Right lung (tissue), 5 donors: Measurements from ENCODE around the gene CYP2W1. TPM values are rescaled to one million over a fixed set of nuclear protein-coding genes. Genes with fewer than 3 reads are reported as not detected.
"Not testable (repeated sequence)": the region's sequence is repeated elsewhere in the genome, so short reads cannot be mapped to it uniquely, and the experiment has no call there.

ENCODE experiments used
- DNase-seq, 2 donors: peaks; one replicate each; pipeline ENCODE4 v3.0.0-alpha.2; 2013
- polyA plus RNA-seq, 5 donors: library from polyadenylated mRNA; unstranded; fragments of 120-200 nt; gene quantifications; one replicate each; pipeline versions ENCODE4 v1.2.1 to v1.2.3, GENCODE V29; 2013; ENCODE audit warnings: inconsistent platforms in 1 of 5, low replicate concordance in 1 of 5; ENCODE audit not compliant: insufficient read length in 5 of 5, insufficient read depth in 1 of 5

CYP2W1 gene
- polyA plus RNA-seq, 5 donors = 5.4 to 21.2 (median 9.5) TPM

DNA sequence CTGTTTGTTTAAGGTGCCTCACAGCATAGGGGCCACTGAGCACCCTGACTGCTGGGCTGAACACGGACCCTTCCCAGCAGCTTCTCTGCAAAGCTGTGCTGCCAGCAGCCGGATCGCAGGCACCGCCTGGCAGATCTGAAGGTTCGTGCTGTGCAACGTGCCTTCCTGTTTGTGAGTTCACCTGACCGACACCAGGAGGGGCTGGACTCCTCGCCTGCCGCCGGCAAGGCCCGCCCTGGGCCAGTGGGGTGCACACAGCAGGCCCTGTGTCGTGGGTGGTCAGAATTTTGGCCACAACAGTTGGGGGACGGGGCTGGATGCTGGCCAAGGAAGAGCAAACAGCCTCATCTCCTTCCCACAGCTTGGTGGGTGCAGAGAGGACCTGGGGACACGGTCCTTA is 12.6 kb downstream of the CYP2W1 start:
- no peak for DNase-seq

DNA sequence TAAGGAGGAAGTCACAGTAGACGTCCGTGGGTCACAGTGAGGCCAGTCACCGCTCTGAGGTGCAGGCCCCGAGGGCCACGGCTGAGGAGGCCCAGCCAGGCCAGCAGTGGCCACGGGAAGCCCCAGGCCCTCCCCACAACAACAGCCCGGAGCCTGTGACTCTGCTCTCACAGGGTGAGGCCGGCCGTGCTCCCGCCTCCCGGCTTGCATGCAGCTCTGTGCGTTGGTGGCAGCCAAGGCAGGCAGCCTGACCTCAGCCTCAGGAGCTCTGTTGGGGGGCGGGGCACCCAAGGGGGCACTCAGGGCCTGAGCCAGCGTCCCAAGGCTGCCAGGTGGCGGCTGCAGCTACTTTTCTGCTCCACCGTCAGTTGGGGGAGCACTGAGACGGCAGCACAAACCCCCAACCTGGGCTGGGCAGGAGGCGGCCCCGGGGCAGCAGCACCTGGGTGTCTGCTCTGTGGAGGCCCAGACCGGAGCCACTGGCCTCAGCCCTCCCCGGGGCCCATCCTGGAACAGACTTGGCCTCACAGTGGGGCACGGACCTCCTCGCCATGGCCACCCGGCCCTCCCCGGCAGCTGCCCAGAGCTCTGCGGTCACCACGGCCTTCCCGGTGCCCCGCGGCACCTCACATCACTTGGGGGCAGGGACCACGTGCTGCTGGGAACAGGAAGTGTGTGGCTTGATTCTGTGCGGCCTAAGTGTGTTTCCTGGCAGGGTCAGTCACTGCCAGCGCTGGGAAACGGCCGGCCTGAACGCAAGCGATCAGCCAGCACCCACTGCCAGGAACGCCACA is 13.3 kb downstream of the CYP2W1 start:
- no peak for DNase-seq

DNA sequence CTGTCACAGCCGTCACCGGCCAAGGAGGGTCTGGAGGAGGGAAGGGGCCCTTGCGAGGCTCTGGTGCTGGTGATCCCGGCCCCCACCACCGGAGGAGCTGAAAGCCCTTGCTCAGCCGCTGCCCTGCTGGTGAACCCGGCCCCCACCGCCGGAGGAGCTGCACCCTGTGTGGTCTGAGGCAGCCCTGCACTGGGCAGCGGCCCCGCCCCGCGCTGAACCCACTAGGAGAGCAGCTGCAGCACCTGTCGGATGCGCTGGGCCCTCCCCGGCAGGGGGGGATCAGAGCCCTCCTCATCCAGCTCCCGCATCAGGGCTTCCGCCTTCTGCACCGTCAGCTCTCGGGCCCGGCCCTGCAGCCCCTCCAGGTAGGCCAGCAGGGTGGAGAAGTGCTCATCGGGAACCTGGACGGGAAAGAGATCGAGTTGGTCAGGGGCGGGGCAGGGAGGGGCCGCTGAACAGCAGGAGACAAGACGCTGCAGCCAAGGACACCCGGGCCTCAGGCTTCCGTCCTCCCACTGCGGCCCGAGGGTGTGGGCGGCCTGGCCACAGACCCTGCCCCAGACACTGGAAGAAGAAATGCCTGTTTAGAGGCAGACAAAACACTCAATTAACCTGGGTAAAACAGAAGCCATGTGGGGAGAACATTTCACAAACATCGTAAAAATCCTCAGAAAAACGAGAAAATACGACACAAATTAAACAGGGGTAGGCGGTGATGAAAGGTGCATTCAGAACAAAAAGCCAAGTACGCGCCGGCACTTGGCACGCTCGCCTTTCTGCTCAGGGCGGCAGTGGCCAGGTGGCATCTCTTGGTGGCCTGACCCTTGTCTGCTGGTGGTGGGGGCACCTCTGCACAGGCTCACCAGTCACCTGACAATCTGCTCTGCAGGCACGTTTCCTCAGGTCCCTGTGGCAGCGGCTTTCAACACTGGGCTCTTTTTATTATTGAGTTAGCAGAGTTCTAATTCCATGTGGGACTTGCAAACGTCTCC is 14.7 kb downstream of the CYP2W1 start:
- no peak for DNase-seq

DNA sequence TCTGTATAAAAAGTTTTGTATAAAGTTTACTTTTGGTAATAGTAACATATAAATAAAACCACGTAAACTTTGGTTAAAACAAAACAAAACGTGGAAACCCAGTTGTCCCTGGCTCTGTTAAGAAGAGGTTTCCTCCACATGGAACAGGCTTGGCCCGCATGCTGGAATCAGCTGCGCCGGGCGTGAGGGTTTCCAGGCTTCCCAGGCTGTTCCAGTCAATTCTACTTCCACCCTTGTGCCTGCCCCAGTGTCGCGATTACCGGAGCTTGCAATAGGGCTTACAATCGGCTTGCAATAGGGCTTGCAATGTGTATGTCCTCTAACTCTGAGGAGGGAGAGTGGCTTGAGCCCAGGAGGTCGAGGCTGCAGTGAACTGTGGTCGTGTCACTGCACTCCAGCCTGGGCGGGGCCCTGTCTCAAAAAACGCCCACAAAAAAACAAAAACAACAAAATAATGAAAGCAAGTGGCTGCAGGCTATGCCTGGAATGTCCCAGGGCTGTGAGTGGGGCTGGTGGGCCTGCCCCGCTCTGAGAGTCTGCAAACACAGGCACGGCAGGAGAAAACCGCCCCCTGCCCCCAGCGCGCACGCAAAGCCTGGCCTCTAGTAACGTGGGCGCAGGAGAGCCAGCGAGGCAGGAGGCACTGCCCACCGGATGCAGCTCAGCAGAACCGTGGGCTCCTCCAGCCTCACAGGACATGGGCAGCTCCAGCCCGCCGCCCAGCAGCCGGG is 16.3 kb downstream of the CYP2W1 start:
- DNase-seq = no peak

DNA sequence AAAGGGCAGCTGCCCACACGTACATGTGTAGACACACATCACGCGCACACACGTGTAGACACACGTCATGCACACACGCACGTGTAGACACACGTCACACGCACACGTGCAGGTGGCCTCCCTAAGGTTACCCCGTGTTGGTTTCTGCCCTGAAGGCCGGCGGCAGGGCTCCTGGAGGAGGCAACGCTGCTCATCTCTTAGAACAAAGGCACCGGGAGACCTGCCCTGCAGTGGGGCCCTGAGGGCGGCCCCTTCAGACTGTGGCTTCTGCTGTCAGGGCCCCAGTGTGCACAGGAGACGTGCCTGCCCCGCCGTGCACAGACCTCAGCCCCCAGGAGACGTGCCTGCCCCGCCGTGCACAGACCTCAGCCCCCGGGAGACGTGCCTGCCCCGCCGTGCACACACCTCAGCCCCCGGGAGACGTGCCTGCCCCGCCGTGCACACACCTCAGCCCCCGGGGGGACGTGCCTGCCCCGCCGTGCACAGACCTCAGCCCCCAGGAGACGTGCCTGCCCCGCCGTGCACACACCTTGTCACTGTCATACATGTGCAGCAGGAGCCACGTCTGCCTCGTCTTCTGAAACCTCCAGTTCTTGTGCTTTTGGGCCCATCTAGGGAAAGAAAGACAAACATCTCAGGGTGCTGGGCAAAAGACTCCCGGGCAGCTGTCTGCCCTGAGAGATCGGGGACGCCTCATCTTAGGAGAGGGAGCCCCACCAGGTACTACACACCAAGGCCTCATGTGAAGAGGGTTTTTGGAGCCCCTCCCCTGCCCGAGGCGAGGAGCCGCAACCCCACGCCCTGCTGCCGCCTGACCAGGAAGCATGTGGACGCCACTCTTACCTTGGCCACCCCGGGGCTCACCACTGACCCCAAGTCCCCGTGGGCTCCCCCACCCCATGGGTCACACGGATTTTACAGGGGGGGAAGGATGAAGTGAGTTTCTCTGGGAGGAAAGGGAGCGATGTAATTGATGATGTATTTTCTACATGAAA is 17.3 kb downstream of the CYP2W1 start:
- DNase-seq = no peak

DNA sequence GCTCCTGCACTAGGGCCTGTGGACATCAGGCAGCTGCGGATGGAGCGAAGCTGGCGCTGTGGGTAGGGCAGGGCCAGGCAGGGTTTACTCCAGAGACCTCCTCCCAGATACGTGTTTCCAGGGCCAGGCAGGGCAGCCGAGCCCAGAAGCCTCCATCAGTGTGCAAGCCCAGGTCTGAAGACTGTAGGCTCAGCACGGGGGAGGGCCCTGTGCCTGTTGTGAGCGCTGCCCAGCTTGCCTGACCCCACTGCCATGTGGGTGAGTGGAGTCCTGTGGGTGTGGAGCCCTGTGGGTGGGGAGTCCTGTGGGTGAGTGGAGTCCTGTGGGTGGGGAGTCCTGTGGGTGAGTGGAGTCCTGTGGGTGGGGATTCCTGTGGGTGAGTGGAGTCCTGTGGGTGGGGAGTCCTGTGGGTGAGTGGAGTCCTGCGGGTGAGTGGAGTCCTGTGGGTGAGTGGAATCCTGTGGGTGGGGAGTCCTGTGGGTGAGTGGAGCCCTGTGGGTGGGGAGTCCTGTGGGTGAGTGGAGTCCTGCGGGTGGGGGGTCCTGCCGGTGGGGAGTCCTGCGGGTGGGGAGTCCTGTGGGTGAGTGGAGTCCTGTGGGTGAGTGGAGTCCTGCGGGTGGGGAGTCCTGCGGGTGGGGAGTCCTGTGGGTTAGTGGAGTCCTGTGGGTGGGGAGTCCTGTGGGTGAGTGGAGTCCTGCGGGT is 18.2 kb downstream of the CYP2W1 start:
- DNase-seq = not testable (repeated sequence)

DNA sequence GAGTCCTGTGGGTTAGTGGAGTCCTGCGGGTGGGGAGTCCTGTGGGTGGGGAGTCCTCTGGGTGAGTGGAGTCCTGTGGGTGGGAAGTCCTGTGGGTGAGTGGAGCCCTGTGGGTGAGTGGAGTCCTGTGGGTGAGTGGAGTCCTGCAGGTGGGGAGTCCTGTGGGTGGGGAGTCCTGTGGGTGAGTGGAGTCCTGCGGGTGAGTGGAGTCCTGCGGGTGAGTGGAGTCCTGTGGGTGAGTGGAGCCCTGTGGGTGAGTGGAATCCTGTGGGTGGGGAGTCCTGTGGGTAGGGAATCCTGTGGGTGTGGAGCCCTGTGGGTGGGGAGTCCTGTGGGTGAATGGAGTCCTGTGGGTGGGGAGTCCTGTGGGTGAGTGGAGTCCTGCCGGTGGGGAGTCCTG is 19.0 kb downstream of the CYP2W1 start:
- DNase-seq = not testable (repeated sequence)

DNA sequence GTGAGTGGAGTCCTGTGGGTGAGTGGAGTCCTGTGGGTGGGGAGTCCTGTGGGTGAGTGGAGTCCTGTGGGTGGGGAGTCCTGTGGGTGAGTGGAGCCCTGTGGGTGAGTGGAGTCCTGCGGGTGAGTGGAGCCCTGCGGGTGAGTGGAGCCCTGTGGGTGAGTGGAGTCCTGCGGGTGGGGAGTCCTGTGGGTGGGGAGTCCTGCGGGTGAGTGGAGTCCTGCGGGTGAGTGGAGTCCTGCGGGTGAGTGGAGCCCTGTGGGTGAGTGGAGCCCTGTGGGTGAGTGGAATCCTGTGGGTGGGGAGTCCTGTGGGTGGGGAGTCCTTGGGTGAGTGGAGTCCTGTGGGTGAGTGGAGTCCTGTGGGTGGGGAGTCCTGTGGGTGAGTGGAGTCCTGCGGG is 19.5 kb downstream of the CYP2W1 start:
- not testable (repeated sequence) for DNase-seq

DNA sequence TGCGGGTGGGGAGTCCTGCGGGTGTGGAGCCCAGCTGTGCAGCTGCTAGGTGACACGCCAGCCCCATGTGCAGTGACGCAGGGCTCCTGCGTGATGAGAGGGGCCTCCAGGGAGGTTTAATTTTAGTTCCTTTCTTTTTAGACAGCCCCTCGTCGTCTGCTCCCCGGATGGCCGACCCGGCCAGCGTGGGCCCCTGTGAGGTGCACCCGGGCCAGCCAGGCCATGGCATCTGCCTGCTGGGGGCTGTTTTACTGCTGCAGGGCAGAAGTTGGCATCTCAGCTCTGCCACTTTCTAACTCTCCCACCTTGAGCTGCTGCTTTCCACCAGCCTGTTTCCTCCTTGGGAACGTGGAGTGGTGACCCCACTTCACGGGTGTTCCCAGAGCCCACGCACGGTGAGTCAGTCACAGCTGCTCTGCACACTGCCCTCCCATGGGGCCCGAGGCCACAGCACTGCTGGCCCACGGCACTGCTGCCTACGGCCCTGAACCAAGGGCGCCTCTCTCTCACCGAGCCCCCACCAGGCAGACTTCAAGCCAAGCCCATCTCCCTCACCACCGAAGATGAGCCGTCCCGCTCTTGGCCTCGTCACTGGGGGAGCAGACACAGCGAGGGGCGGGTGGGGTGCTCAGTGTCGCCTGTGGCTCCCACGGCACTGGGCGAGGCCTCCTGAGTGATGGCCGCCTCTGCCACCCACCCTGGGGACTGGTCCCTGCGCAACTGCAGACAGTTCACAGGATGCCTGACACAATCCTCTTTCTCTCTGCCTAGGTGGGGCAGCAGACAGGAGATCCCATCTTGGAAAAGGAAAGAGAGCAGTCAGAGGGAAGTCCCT is 21.3 kb downstream of the CYP2W1 start:
- no peak for DNase-seq

DNA sequence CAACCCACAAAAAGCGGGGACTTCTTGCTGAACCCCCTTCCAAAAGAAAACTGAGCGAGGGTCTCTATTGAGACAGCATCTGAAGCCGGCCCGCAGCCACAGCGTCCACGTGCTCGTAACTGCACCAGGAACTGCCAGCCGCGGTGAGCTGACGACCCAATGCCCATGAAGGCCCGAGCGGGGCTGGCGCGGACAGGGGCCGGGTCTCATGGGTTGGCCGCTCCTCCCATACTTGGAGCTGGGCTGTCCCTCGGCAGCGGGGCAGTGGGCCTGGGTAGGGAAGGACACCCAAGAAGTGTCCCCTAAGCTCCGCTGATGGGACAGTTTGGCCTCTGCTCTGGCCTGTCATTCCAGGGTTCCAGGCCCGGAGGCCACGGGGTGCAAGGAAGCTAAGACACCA is 22.3 kb downstream of the CYP2W1 start:
- DNase-seq = no peak

DNA sequence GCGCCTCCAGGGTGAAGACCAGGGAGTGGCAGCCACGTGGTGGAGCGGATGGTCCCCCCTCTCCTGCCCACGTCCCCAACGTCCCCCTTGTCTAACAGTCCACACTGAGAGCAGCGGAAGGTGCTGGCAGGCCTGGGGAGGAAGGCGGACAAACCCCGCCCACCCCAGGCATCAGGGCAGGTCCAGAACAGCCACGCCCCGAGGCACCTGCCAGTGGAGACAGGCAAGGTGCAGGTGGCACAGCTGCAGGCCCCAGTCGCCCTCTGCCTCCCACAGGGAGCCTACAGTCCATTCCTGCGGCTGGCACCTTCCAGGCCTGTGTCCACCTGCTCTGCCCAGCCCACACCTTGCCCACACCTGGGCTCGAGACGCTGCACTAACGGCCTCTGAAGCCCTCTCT is 24.9 kb downstream of the CYP2W1 start:
- no peak for DNase-seq

DNA sequence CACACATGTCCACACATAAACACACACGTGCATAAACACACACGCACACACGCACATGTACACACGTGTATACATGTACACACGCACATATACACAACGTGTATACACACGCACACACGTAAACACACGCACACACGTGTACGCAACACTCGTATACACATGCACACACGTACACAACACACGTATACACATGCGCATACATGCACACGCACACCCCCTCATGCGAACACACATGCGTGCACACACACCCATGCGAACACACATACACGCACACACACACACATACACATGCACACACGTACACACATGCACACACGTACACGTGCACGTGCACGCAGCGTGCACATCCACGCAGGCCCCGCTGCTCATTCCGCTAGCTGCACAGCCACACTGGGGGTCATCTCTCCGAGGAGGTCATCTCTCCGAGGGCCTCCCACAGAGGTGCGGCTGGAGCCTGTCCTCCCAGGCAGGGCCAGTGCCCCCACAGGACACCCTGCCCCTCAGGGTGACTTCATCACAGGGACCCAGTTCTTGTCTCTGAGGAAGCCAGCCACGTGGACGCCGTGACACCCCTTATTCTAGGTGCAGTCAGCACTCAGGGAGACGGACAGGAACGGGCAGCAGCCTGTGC is 25.9 kb downstream of the CYP2W1 start:
- no peak for DNase-seq

DNA sequence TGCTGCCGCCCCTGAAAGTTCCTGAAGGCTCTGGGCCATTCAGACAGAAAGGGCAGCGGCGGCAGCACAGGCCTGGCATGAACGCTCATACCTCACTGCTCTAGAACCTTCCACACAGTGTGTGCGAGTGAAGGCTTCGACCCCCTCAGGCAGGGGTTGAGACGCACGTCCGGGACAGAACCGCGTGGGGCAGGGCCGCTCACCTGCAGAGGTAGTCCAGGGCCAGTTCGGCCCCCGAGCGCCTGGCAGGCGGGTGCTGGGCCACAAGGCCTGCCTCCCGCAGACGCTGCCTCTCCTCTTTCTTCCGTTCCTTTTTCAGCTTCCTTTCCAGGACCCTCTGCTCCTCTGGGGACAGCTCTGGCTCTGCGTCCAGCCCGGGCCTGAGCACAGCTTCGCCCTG is 26.8 kb downstream of the CYP2W1 start:
- DNase-seq = no peak

DNA sequence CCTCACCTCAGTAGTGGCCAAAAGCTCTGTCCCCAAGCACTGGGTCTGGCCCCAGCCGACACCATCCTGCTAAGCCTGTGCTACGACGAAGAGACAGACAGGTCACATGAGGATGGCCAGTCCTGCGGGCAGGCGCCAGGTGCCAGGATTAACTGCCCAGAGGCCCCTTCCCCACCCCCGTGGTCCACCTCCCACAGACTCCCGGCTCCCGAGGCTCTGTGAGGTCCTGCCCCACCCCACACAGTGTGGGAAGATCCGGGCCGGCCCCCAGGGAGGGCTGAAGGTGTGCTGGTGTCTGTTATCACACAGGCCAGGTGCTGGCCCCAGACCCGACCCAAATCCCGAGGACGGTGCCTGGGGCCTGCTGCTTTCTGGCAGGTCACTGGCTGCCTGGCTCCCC is 27.2 kb downstream of the CYP2W1 start:
- no peak for DNase-seq

DNA sequence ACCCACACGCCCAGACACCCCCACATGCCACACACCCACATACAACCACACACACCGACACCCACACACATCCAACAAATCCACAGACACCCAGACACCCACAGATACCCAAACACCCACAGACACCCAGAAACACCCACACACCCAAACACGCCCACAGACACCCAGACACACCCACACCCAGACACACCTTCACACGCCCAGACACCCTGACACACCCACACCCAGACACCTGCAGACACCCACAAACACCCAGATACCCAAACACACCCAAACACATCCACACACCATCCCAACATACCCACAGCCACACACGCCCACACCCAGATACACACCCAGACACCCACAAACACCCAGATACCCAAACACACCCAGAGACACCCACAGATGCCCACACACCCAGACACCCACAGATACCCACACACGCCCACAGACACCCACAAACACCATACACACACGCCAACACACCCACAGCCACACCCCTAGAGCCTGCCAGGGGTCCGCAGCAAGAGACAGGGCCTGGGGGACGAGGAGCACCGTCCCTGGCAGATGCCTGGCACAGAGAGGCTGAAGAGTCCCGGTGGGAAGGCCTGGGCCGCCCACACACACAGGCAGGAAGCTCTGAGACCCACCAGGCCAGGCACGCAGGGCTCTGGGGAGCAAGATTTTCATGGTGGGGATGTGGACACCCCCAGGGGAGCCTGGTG is 28.5 kb downstream of the CYP2W1 start:
- DNase-seq = no peak

DNA sequence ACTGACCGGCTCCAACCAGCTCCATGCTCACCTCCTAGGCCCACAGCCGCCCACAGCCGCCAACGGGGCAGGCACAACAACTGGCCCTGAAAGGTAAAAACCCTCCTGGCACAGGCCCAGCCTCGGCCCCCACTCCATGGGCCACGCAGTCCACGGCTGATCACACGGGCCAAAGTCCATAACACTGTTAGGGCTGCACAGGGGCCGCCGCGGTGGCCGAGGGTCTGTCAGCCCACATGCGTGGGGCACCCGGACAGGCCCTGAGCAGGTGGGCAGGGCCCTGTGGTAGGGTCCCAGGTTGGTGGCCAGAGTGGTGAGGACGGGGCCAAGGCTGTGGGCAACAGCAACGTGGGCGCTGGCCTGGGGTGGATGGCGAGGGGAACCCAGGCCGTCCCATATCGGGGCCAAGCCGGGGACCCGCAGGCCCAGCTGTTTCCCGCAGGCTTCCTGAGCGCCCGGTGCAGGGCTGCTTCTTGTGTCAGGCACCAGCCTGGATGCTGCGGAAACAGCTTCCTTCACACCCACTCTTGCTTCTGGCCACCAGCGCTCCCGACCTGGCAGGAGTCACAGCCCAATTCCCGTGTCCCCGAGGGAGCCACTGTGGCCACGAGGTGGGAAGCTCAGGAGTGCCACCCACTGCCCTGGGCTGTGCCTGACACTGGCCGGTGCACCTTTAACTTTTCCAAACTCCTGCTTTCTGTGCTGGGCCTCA is 29.2 kb downstream of the CYP2W1 start:
- no peak for DNase-seq

DNA sequence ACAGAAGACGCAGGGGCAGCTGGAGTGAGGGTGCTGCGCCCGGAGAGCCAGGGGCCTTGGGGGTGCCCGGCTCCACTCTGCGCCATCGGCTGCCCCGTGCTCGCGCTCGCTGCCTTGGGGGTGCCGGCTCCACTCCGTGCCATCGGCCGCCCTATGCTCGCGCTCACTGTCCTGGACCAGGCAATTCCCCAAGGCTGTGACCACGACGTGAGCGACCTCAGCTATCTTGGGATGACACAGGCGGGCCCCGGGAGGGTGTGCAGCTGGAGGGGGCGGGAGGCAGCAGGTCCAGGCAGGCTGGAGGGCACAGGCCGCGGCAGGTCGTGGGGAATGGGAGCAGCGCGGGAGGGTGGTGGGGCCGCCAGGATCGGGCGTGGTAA is 29.7 kb downstream of the CYP2W1 start:
- no peak for DNase-seq
